ENCODE results near the gene SNAP91. TPM values are rescaled to one million over a fixed set of nuclear protein-coding genes. Genes with fewer than 3 reads are reported as not detected.
A peak's percentile ranks its signal among the peaks of the same experiment; 100 is the strongest.
"Not testable (repeated sequence)": the region's sequence is repeated elsewhere in the genome, so short reads cannot be mapped to it uniquely, and the experiment has no call there.

SNAP91 gene
- total RNA-seq, 1 experiment from 2014 or later, result not detected

DNA sequence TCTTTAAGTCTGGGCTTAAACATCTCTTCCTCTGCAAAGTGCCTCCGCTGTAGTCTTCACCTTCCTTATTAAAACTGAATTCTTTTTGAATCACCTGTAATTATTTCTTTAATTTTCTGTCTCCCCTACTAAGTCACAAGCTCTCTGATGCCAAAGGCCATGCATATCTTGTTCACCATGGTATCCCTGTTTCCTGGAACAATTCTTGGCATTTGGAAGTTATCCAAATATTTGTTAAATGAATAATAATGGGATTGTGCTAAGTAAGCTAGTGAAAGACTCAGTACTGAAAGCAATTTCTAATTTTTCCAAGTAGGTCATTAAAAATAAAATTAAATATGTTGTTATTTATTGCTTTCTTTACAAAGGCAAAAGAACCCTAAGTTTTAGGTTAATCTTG is 12.2 kb downstream of the SNAP91 start:
- no peaks in the 10 kb centered on the region for H3K36me3 ChIP-seq
- H3K9me3 ChIP-seq (replicated peaks), result no peaks in the 10 kb centered on the region
- no peak for DNase-seq
- no peaks in the 10 kb centered on the region for H3K27me3 ChIP-seq
- no peak overlapping the region for H3K27ac ChIP-seq
- no peaks in the 10 kb centered on the region for H3K4me1 ChIP-seq
- H3K4me3 ChIP-seq, result no peak overlapping the region

DNA sequence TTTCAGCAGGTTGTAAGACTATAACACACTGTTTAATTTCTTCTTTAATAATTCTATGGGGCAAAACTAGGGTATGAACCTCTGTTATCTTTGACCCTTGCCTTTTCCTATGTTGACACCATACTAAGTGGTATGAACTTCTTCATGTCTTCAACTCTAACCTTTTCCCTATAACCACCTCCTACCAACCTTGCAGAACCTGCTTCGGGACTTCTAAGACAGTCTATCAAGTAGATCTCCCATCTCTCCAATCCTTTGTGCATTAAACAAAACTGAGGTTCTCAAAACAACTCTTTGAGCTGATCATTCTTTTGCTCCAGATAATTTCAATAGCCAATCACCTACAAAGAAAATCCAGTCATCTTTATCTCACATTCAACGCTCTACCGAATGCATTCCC is 23.4 kb downstream of the SNAP91 start:
- no peak for DNase-seq
- Histone ChIP-seq H3K4me1 (no peaks in the 10 kb centered on the region), H3K36me3 (no peaks in the 10 kb centered on the region), H3K9me3 (replicated peaks) (no peaks in the 10 kb centered on the region), H3K27me3 (no peaks in the 10 kb centered on the region), H3K4me3 (no peak overlapping the region), H3K27ac (no peak overlapping the region)

DNA sequence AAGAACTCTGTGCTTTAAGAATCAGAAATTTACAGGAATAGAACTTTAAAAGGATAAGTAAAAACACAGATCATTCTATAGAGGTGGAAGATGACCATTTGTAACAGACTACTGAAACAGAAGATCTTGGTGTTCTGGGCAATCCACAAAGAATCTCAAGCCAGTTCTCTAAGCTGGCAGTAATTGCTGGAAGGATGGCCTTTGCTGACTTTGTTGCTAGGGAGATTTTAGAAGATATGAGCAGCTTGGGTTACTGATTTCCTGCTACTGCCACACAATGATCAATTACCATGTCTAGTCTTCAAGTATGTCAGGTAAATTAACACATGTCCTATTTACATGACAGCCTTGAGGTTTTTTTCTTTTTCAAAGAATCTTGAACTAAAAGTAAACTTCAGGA is 31.1 kb downstream of the SNAP91 start:
- H3K4me3 ChIP-seq, result no peak overlapping the region
- H3K27ac ChIP-seq, result no peak overlapping the region
- no peaks in the 10 kb centered on the region for H3K36me3 ChIP-seq
- no peaks in the 10 kb centered on the region for H3K4me1 ChIP-seq
- H3K27me3 ChIP-seq, result no peaks in the 10 kb centered on the region
- DNase-seq, result no peak
- no peaks in the 10 kb centered on the region for H3K9me3 ChIP-seq (replicated peaks)

DNA sequence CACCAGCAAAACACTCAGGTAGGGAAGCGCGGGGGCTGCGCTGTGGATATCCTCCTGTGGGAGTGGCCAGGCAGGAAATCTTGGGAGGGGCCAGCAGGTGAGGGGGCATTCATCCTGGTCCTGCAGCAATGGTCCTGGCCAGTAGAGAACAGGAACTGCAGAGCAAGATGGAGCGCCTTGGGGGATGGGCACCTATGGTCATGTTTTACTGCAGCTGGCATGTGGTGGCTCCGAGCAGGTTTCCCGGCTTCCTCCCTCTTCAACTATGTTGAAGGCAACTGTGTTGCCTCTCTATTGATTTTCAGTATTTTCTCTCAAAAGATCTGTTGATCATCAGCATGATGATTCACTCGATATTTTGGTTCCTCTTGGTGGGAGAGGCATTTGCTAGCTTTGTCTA is 70.9 kb downstream of the SNAP91 start:
- no peak overlapping the region for H3K4me3 ChIP-seq
- peaks cover 7% of the 10 kb centered on the region; the same call in 1 of the 2 replicates for H3K4me1 ChIP-seq
- no peaks in the 10 kb centered on the region for H3K9me3 ChIP-seq (replicated peaks)
- H3K36me3 ChIP-seq, result no peaks in the 10 kb centered on the region
- no peak for DNase-seq
- no peak overlapping the region for H3K27ac ChIP-seq
- no peaks in the 10 kb centered on the region for H3K27me3 ChIP-seq

DNA sequence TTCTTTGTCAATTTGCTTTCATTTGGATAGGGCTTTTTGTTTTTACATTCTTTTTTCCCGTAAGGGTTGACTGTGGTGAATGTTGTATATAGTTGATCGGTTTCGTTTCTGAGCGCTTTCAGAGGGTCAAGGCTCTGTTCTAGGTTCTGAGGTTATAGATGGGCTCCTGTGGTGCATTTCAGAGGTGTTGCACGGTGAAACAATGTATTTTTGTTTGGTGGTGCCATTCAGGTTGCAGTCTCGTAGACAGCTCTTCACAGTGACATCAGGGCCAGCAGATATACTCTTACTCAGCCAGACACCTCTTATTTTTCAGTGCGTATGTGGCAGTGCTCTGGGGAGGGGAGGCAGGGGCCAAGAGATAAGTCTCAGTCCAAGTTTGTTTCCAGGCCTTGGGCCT is 72.1 kb downstream of the SNAP91 start:
- Histone ChIP-seq H3K27ac (no peak overlapping the region), H3K4me1 (peaks cover 7% of the 10 kb centered on the region; the same call in 1 of the 2 replicates), H3K36me3 (no peaks in the 10 kb centered on the region), H3K27me3 (no peaks in the 10 kb centered on the region), H3K4me3 (no peak overlapping the region), H3K9me3 (replicated peaks) (no peaks in the 10 kb centered on the region)
- no peak for DNase-seq

DNA sequence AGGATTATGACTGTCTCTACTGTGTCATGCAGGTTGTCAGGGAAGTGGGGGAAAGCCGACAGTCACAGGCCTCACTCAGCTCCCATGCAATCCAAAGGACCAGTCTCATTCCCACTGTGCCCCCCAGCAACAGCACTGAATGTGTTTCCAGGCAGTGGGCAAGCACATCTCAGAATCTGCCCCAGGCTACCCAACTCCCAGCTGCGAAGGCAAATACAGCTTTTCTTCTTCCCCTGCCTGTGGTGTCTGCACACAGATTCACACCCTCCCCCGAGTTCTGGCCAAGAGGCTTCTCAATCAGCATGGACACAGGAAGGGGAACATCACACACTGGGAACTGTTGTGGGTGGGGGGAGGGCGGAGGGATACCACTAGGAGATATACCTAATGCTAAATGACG is 75.3 kb downstream of the SNAP91 start:
- peak in 1 of 2 experiments; percentile 4 for DNase-seq
- H3K4me3 ChIP-seq, result no peak overlapping the region
- H3K4me1 ChIP-seq, result peaks cover 7% of the 10 kb centered on the region; the same call in 1 of the 2 replicates
- no peaks in the 10 kb centered on the region for H3K9me3 ChIP-seq (replicated peaks)
- H3K27me3 ChIP-seq, result no peaks in the 10 kb centered on the region
- no peak overlapping the region for H3K27ac ChIP-seq
- no peaks in the 10 kb centered on the region for H3K36me3 ChIP-seq

DNA sequence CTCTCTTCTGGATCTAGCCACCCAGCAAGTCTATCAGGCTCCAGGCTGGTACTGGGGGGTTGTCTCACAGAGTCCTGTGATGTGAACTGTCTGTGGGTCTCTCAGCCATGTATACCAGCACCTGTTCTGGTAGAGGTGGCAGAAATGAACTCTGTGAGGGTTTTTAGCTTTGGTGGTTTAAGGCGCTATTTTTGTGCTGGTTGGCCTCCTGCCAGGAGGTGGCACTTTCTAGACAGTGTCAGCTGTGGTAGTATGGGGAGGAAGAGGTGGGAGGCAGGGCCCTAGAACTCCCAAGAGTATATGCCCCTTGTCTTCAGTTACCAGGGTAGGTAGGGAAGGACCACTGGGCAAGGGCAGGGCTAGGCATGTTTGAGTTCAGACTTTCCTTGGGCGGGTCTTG is 75.8 kb downstream of the SNAP91 start:
- no peak overlapping the region for H3K27ac ChIP-seq
- no peaks in the 10 kb centered on the region for H3K27me3 ChIP-seq
- DNase-seq, result peak; percentile 23 to 49
- no peaks in the 10 kb centered on the region for H3K36me3 ChIP-seq
- H3K4me3 ChIP-seq, result no peak overlapping the region
- H3K4me1 ChIP-seq, result peaks cover 7% of the 10 kb centered on the region; the same call in 1 of the 2 replicates
- H3K9me3 ChIP-seq (replicated peaks), result no peaks in the 10 kb centered on the region

DNA sequence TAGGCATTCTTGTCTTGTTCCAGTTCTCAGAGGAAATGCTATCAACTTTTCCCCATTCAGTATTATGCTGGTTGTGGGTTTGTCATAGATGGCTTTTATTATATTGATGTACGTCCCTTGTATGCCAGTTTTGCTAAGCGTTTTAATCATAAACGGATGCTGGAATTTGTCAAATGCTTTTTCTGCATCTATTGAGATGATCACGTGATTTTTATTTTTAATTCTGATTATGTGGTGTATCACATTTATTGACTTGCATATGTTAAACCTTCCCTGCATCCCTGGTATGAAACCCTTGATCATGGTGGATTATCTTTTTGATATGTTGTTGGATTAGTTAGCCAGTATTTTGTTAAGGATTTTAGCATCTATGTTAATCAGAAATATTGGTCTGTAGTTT is 79.0 kb downstream of the SNAP91 start:
- not testable (repeated sequence) for DNase-seq; H3K4me1 ChIP-seq; H3K27ac ChIP-seq; H3K9me3 ChIP-seq (replicated peaks); H3K4me3 ChIP-seq; H3K36me3 ChIP-seq; H3K27me3 ChIP-seq

DNA sequence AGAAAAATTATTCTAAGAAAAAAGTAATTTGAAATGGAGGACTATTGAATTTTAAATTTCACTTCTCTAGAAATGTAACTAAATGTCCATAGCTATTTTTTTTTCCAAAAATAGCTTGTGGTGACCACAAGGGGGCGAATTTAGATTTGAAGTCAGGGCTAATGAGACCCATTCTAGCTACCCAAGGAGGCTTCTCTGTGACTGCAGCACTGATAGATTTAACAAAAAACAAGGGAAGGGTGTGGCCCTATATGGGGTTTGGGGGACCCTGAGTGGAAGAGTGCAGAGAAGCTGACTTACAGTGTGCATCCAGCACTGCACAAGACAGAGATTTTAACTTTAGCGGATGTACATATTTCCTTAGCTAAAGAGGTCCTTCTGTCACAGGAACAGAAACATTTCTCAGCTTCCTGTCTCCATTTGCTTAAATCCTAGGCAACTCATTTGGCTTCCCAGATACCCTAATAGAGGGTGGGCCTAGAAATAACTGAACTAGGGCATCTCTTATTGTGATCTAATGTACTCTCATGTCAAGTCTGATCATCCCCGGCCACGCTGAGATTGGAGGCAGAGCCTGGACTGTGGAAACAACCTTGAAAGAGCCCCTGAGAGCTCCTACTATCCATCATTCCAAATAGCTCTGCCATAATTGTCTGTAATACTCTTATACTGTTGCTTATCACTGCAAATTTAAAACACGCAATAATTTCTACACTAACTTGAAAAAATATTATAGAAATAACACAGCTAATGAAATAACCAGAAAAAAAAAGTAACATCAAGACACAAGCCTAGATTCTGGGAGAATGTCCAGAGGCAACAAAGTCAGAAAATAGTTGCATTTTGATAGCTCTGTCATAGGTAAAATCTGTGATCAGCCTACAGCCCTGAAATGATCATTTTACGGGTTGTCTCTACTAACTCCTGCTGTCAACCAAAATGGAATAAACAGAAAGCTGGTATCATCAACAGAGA is 93.6 kb downstream of the SNAP91 start:
- no peaks in the 10 kb centered on the region for H3K4me1 ChIP-seq
- peak in 1 of 2 experiments; percentile 62 for DNase-seq
- no peaks in the 10 kb centered on the region for H3K9me3 ChIP-seq (replicated peaks)
- no peaks in the 10 kb centered on the region for H3K36me3 ChIP-seq
- no peak overlapping the region for H3K4me3 ChIP-seq
- no peaks in the 10 kb centered on the region; the same call in 1 of the 2 replicates for H3K27me3 ChIP-seq
- no peak overlapping the region for H3K27ac ChIP-seq

DNA sequence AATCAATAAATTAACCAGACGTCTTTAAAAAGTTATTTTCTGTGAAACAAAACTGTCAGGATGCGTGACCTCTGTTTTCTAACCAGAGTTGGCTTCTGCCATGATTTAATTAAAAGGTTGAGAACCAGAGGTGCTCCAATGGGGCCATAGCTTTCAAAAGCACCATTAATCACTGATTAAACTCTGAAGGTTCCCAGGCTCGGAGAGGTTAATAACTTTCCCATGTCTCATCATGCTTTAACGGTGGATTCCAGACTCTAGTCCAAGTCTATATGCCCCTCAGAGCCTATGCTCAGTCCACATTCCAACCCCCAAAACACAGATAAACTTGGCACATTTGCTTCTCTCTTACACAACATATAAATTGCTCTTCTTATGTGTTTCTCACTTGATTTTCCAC is 95.5 kb downstream of the SNAP91 start:
- Histone ChIP-seq H3K36me3 (no peaks in the 10 kb centered on the region), H3K4me1 (no peaks in the 10 kb centered on the region), H3K27ac (no peak overlapping the region), H3K4me3 (no peak overlapping the region), H3K27me3 (no peaks in the 10 kb centered on the region), H3K9me3 (replicated peaks) (no peaks in the 10 kb centered on the region)
- DNase-seq, result no peak

DNA sequence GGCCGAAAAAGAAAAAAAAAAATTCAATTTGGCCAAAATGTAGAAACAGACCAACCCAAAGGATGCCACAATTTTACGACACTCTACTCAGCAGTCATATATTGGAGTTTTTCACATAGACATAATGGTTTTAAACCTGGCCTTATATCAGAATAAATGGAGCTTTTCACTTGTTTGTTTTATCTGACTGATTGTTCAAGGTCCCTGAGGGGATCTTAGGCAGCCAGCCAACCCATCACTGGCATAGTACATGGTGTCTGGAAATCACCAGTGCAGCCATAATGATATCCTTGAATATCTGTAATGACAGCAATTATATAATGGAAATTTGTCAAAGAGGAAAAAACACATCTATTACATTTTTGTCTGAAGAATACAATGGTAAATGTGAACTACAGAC is 99.7 kb downstream of the SNAP91 start:
- H3K27me3 ChIP-seq, result 0 out of 2 replicates have a peak, but pooled peaks cover 4% of the 10 kb centered on the region
- H3K4me3 ChIP-seq, result no peak overlapping the region
- no peaks in the 10 kb centered on the region for H3K9me3 ChIP-seq (replicated peaks)
- H3K27ac ChIP-seq, result no peak overlapping the region
- H3K4me1 ChIP-seq, result no peaks in the 10 kb centered on the region
- DNase-seq, result no peak
- no peaks in the 10 kb centered on the region for H3K36me3 ChIP-seq

DNA sequence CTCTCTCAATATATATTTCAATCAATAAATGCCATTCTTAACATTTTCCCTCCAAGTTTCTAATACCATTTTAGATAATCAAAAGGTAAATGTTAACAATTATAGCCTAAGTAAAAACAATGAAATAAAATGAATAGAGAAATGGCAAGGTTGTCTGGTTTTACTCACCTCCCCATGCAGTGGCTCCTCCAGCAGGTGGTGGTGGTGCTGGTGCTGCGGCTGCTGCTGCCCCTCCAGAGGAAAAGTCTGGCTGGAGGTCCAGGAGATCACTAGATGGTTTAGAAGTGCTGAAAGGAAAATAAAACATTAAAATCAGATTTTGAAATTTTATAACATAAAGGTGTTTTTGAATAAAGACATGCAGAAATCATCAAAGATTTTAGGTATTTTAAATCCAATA is 103.4 kb downstream of the SNAP91 start:
- Histone ChIP-seq H3K36me3 (no peaks in the 10 kb centered on the region), H3K27ac (no peak overlapping the region), H3K27me3 (0 out of 2 replicates have a peak, but pooled peaks cover 4% of the 10 kb centered on the region), H3K4me3 (no peak overlapping the region), H3K4me1 (no peaks in the 10 kb centered on the region), H3K9me3 (replicated peaks) (no peaks in the 10 kb centered on the region)
- no peak for DNase-seq

DNA sequence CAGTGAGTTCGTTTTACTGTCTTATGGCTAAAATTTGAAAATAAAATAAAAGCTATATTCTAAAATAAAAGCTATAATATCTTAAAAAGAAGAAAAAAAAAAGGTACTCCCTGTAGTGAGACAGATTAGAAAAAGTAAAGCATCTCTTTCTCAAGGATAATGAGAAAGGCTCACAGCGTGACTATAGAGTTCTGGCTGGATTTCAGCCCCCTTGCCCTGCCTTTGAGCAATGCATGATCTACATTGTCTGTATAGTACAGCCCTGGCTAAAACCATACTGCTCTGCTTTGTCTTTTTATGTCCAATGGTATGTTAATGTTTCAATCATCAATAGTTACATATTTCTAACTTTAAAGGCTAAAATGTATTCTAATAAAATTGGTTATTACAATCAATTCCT is 105.3 kb downstream of the SNAP91 start:
- H3K4me3 ChIP-seq, result no peak overlapping the region
- H3K27me3 ChIP-seq, result 0 out of 2 replicates have a peak, but pooled peaks cover 4% of the 10 kb centered on the region
- H3K4me1 ChIP-seq, result no peaks in the 10 kb centered on the region
- H3K9me3 ChIP-seq (replicated peaks), result no peaks in the 10 kb centered on the region
- no peak for DNase-seq
- H3K27ac ChIP-seq, result no peak overlapping the region
- H3K36me3 ChIP-seq, result no peaks in the 10 kb centered on the region

DNA sequence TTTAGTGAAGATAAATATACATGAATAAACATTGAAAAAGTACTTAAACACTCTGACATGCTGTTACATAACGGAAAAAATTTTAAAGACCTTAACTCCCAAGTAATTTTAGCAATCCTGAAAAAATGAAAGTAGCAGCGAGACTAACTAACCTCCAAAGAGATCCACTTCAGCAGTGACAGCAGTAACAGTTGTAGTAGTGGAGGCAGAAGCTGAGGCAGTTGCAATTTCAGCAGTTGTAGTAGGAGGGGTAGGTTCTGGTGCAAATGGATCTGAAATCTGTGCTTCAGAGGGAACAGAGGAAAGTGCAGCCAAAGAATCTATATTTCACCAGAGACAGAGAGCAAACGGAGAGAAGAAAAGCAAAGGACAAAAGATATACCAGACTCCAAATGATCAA is 107.8 kb downstream of the SNAP91 start:
- no peaks in the 10 kb centered on the region for H3K36me3 ChIP-seq
- H3K4me3 ChIP-seq, result no peak overlapping the region
- H3K27ac ChIP-seq, result no peak overlapping the region
- no peaks in the 10 kb centered on the region for H3K9me3 ChIP-seq (replicated peaks)
- no peaks in the 10 kb centered on the region for H3K4me1 ChIP-seq
- DNase-seq, result no peak
- 0 out of 2 replicates have a peak, but pooled peaks cover 4% of the 10 kb centered on the region for H3K27me3 ChIP-seq

DNA sequence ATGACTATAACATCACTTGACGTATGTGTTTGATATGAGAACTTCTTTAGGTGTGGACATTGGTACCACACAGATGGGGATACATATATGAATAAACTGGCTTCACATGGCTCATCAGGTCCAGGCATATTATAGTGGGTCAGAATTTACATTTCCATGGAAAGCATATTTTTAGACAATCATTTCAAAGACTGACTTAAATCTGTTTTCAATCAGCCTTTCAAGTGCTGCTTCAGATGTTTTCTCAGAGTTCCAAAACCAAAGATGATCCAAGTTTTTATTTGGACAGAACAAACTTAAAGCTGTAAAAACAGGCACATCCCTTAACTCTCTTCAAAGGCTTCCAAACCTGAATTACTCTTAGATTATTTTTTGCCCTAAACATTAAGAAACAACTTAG is 108.4 kb downstream of the SNAP91 start:
- no peak overlapping the region for H3K4me3 ChIP-seq
- H3K4me1 ChIP-seq, result no peaks in the 10 kb centered on the region
- H3K27me3 ChIP-seq, result 0 out of 2 replicates have a peak, but pooled peaks cover 4% of the 10 kb centered on the region
- no peaks in the 10 kb centered on the region for H3K9me3 ChIP-seq (replicated peaks)
- no peaks in the 10 kb centered on the region for H3K36me3 ChIP-seq
- H3K27ac ChIP-seq, result no peak overlapping the region
- DNase-seq, result no peak
